HG02763 (cell line): ENCODE data around the gene CIPC.

Experiments
- ATAC-seq: cut with Tn5 transposase; IDR thresholded peaks from one replicate; pipeline ENCODE4 v1.9.1; 2021; ENCODE audit warnings: mild to moderate bottlenecking, moderate library complexity; ENCODE audit not compliant: unreplicated experiment

Gene CIPC

DNA sequence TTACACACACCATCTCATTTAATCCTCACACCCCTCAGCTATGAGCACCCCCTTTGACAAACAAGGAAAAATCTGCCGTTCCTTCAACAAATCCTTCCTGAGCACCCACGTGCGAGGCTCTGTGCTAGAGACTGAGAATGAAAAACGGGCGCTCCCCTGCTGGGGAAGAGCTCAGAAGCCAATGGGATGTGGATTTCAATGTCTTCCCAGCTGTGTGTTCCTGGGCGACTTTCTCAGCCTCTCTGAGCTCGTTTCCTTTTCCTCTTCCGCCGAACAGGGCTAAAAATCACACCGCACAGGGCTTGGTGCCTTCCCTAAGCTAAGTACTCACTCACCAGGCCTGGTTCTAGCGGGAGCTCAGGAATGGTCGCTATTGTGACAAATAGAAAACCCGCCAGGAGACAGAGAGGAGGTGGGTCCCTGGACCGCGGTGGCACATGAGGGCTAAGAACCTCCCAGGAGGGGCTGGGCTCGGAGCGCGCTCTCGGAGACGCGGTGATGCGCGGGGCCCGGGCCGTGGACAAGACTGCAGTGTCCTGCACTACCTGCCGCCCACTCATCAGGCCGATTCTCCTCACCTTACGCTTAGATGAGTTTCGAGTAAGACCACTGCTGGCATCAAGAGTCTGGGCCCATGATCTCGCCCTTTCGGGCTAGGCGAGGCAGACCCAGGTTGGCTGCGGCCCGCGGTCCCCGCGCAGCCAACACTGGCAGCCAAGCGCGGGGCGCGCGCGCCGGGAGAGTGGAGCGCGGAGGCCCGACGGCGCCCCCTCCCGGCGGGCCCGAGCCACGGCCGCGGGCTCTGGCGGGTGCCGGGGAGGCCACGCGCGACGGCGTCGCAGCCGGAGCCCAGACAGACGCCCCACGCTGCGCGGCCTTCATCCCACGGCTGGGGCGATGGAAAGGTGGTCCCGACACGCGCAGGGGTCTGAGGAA, 26.6 kb downstream of the CIPC start:
- no peak for ATAC-seq

DNA sequence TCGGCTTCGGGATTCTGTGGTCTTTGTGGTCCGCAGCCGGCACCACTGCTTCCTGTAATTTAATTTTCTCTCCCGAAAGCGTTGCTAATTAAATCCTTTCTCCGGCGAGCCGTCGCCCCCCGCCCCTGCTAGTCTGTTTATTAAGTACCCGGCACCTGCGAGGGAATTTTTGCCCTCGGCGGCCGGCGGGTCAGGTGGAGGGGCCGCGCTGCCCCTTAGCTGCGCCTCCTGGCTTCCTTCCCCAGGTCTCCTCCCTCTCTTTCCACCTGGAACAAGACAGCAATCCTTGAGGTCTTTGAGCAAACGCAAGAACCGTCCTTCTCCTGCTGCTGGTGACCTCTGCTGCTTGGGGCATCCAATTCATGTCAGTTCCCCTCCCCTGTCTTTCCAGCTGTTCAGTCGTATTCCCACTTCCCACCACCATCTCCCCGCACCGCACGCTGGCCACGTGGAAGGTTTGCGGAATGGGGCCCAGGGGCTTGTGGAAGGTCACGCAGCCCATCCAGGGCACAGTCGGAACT, 27.3 kb downstream of the CIPC start:
- ATAC-seq, result no peak

DNA sequence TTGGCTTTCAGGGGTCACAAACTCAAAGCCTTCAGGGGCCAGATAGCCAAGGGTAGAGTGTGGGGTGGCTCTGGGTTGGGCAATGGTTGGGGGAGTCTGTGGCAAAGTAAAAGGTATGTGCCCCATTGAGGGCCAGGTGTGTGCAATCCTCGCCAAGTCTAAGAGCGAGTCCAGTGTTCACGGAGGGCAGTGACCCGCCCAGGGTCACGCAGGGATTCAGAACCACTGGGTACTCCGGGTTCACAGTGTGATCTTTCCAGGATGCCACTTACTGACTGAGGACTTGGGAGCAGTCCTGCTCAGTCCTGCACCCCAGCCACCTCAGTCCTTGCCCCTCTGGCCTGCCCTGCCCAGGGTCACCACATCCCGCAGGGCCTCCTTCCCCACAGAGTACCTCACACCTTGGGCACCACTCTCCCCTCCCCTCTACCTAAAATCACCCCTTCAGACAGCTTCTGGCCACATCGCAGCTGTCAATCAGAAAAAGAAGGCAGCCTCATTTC, 27.8 kb downstream of the CIPC start:
- ATAC-seq, result no peak

DNA sequence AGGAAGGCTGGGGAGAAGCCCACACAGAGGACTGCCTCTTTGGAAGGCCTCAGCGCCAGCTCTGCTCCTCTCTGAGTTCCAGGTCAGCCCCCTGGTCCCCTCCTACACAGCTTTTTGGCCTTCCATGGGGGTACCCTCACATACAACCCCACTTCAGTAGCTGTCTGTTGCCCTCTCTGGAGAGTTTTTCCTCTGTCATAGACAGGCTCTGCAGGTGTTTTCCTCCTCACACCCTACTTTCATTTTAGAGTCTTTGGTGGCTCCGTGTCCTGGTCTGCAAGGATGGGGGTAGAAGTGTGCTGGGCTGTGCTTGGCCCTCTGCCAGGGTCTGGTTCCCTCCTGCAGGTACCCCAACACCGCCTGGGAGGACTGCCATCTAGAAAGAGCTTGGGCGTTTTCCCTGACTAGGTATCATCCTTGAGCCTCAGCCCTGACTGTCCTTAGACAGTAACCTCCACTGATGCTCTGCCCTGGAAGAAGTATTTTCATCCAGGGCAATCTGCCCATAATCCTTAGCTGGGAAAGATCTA, 28.5 kb downstream of the CIPC start:
- ATAC-seq, result no peak

DNA sequence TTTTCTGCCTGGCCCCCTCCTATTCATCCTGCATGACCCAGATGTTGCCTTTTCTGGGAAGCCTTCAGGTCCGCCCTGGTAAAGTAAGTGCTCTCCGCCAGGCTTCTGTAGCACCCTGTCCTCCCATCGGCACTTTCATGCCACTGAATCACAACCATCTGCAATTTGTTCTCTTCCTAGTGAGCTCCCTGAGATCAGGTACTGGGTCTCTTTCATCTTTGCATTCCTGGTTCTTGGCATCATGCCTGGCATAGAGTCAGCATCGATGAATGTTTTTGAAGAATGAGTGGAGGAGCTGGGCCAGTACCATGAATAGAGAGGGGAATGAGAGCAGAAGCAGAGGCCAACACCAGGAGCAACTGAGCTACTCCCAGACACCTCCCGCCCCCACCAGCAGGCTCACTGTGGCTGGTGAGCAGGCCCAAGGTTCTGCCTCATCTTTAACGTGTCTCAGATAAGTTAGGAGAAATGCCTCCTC, 30.4 kb downstream of the CIPC start:
- ATAC-seq, result no peak

DNA sequence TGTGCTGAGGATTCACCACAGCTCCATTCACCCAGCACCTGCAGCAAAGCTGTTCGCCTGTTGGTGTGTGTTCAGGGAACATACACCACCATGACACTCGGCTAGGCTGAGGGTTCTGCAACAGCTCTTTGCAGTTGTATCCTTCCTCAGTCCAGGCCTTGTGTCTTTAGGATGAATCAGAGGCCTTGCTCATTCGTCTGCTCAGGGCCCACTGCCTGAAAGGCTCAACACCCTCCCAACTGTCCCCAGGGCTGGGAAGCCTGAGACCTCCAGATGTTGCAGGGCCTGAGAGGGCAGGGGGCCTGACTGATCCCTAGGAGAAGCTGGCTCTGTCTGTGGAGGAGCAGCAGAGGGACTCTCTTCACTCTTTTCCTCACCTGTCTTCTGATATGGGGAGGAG, 32.3 kb downstream of the CIPC start:
- ATAC-seq, result no peak

DNA sequence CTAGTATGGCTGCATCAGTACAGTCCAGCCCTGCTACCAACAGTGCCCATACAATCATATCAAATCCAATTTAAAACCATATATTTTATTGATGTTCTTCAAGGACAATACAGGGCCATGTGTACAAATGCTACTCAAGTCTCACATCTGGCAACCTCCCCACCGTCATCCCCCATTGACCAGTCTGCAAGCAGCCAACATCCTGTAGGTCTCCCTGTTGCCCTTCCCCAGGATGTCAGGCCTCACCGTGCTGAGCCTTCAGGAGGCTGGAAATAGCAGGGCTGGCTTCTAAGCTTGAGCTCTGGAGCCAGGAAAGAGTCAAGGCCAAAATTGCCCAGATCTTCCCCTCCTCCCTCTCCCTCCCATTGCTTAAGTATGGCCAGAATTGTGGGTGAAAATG, 33.1 kb downstream of the CIPC start:
- ATAC-seq, result no peak

DNA sequence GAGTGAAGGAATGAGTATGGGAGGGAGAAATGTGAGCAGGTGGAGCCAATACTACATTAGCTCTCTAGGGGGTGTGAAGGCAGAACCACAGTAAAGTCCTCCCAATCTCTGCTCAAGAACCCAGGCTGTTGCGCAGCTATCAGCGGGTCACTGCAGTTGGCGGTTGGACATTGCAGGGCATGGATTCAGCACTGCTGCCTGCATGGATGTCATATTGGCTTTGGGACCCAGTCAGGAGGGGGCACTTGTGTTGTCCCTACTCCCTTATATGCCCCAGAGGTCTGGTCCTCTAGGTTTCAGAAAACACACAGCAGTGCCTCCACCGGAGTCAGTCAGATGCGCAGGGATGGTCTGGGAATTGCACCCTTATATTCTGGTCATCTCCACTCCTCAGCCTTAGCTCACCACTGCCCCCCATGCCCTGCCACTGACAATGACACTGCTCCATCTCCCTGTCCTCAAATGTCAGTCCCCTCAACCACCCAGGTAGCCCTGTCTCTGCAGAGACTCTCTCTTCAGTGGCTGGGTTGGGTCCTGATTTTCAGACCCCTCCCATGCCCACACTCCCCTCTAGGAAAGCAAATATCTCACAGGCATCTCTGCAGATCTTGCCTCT, 33.9 kb downstream of the CIPC start:
- no peak for ATAC-seq

DNA sequence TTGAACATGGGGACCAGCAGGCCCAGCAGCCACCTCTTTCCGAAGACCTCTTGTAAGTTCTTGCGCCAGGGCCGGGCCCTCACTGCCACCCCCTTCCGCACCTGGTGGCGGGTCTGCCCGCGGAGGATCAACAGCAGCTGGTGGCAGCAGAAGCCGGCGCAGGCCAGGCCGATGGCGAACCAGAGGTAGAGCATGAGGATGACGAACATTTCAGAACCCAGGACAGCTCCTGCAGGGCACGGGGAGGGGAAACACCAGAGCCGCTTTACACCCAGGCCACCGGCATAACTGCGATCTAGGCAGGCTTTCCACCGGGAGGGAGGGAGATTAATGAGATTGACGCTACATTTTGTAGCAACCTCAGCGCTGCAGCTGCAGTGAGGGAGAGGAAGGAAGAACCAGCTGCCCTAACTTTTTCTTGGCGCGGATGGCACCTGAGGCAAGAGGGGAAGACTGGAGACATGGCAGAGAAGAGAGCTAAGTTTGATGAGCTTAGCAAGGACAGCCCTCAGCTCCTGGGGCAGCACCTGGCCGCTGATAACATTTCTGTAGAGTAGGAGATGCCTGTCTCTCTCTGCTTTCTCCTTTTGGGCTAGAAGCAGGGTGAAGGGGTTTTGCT, 35.8 kb downstream of the CIPC start:
- peak; percentile 45 for ATAC-seq

DNA sequence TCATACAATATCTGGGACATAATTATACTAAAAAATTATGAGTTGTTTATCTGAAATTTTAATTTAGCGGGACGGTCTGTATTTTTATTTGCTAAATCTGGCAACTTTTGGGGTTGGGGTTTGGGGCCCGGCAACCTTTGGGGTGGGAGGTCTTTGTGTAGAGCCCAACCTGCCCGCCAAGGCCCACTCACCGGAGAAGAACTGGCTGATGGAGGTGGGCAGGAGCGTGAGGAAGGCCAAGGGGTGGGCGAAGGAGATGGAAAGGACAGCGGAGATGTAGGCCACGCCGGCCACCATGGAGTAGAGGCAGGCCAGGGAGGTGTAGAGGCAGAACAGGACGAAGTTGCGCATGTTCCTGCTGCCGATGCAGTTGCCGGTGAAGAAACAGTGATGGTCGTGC, 41.0 kb downstream of the CIPC start:
- no peak for ATAC-seq

DNA sequence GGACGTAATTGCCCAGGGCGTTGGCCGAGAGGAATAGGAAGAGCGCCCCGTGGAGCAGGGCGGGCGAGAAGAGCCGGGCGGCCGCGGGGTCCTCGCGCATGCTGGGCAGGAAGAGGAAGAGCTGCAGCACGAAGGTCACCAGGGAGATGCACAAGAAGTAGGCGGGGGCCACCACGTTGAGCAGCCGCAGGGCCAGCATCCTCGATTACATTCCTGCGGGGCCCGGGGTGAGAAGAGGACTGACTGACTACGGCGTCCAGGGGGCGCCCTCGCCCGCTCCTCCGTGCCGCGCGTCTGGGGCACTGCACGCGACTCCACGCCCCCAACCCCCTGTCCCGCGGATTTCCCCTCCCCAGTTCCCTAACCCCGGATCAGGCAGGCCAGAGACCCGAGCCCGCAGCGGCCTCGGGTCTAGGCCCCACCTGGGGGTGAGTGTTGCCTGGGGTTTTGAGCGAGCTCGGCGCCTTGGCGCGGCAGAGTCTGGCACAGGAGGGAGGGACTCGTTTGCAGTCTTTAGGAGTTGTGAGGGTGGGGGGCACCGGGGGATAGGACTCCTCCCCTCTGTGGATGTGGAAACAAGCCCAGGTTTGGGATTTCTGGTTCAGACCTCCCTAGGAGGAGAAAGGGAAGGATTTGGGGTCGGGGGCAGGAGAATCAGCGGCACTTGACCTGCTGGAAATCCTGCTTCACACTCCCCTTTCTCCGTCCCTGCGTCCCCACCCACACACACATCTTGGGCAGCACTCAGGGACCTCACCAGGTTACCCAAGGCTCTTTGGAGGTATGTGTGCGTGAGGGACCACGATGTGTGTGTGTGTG, 41.7 kb downstream of the CIPC start:
- ATAC-seq, result no peak

DNA sequence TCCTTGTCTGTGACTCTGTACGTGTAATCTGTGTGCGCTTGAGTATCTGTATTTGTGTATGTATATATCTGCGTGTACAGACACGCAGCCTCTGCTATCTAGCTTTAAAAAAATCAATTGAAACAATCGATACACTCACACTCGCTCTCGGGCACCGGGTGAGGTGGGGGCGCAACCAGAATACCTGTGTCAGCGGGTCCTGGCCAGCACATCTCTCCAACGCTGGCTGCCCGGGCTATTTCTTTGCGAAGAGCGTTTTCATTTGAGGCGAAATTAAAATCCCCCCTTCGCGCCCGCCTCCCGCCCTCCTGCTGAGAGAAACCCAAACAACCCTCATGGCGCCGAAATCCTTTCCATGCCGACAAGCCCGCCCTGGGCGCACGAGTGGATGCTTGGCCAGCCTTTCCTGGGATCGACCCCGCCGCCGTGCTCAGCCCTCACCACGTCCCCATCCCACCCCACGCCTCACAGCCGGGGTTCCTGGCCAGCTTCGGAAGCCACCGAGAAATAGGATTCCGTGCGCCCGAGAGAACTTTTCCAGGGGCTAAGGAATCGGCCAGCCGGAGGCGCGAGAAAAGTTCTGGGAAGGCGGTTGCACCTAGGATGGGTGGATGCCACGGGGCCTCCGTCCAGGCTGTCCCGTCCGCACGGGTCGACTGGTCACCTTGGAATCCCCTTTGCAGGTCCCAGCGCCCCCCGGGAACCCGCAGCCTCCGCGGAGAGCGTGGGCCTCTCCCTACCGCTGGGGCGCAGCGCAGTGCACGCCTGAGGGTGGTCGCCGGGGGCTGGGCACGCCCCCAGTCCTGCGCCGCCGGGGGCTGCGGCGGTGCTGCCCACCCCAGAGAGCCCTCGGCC, 42.5 kb downstream of the CIPC start:
- no peak for ATAC-seq

DNA sequence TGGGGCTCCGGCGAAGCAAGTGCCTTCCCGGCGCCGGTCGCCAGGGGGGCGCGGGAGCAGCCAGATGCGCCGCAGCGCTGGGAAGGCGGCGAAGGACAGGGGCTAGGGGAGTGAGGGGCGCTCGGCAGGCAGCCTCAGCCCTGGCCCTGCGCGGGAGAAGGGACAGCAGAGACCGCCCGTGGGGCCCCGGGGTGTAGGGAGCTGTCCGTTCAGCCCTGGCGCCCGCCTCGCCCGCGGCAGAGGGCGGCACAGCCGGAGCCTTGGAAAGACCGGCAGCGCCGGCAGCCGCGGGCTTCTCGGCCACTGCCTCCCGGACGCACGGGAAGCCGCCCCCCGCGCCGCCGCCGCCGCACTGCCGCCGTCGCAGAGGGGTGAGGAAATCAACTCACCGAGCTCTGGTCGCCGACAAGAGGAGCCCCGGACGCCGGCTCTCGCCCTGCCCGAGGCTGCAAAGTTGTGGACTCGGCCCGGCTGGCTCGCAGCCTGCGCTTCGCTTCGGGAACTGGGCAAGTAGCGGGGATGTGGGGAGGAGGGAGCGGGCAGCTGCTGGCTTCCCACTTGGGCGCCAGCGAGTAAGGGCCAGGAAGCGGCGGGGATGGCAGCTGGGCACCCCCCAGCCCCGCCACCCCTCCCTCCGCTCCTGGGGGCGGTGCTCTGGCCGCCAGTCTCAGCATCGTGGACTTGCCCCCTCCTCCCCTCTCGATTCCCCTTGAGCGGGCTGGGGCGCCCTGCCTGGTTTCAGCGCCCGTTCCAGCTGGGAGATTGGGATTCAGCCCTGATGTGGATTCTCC, 43.4 kb downstream of the CIPC start, which contains the start of gene ZDHHC22:
ZDHHC22 (minus strand) TSS at position 578 of the 791 bp plus-strand sequence. CDS start 2,053 bp downstream, outside the sequence.
- no peak for ATAC-seq

DNA sequence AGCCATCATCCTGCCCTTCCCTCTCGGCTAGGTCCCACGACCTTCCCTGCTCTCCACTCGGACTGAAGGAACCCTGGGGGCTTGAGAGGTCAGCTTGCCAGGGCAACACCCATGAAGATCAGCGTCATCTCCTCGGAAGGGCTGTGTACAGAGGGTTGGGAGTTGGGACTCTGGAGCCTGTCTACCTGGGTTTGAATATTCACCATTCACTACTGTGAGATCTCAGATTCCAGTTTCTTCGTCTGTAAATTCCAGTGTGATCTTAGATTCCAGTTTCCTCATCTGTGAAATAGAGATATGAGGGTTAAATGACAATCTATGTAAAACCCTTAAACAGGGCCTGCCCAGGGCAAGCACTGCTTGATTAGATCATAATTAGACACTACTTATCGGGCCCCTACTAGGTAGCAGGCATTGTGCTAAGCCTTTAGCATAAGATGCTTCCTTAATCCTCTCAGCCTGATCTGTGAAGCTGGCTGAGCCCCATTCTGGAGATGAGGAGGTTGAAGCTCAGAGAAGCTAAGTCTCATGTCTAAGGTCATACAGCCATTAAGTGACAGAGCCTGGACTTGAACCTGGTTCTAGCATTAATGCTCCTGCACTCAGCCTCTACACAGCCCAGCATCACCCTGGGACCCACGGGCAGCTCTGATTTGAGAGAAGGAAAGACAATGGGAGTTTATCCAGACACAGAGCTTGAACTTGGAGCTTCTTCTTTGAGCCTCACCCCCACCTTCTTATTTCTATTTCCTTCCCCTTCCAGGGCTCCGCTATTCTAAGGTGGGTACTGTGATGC, 44.1 kb downstream of the CIPC start:
- no peak for ATAC-seq

DNA sequence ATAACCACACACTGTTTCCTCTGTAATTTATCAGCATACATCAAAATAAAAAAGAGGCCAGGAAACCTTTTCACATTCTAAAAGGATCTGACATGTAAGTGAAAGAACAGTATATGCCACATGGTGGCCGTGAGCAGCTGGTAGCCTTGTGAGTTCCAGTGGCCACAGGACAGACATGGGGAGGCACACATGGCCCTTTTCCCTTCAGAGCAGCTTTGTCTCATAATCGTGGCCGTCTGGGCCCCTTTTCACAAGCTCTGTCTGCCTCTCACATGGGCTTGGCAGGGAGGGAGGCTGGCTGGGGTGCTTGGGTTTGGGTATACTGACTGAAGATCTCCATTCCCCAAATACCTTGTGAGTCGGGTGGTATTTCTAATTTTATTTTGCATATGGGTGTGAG, 45.0 kb downstream of the CIPC start:
- ATAC-seq, result no peak

DNA sequence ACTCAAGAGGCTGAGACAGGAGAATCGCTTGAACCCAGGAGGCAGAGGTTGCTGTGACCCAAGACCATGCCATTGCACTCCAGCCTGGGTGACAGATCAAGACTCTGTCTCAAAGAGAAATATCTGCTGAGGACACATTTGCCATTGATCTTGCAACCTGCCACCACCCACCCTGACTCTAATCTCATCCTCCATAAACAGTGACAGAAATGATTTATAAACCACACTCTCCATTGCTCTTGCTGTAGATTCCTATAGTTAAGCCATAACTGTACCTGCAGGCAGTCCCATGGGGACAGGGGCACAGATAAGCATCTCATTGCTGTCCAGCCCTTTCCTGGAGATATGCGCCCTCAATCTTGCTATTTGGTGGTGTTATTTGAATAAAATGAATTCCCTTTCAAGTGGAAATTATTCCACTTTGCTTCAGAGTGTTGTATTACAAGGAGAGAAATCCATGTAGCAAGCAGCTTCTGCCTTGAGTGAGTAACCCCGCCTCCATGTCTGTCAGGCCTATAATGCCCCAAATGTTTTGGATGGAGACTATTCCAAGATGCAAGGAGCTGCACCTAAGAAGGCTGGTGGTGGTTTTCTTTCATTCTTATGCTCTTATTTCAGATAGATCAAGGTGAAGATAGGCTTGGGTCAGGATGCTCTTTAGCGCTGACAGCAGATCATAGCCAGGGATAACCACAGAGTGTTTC, 46.5 kb downstream of the CIPC start:
- ATAC-seq, result no peak
